NCI-H1436 treated with DMSO at 0.1 percent for 48 hours (cell line): ENCODE data around the gene RNASE4.
"Not testable (repeated sequence)": the region's sequence is repeated elsewhere in the genome, so short reads cannot be mapped to it uniquely, and the experiment has no call there.

ENCODE experiments used
- DNase-seq: peaks from one replicate; lab custom pipeline; 2025; lab: John Stamatoyannopoulos, UW

The RNASE4 gene

GRCh38 chr14:20698934-20699333 lies 14.6 kb downstream of the RNASE4 start:
- DNase-seq: no peak

- DNase-seq: no peak
These were observed 15.6 kb downstream of the RNASE4 start for GRCh38 chr14:20699931-20700330.

- DNase-seq: not testable (repeated sequence)
These were observed 16.6 kb downstream of the RNASE4 start for GRCh38 chr14:20700965-20701364.

- DNase-seq: no peak
These were observed 22.4 kb downstream of the RNASE4 start for GRCh38 chr14:20706657-20707355.

GRCh38 chr14:20707622-20708021 lies 23.3 kb downstream of the RNASE4 start:
- no peak for DNase-seq

- DNase-seq: no peak
These were observed 26.9 kb downstream of the RNASE4 start for GRCh38 chr14:20711261-20711660.

GRCh38 chr14:20711685-20712084 lies 27.3 kb downstream of the RNASE4 start:
- DNase-seq: no peak

- DNase-seq: no peak
These were observed 28.5 kb downstream of the RNASE4 start for GRCh38 chr14:20712904-20713303.

GRCh38 chr14:20714593-20715250 lies 30.4 kb downstream of the RNASE4 start:
- DNase-seq: no peak

- no peak for DNase-seq
These were observed 35.4 kb downstream of the RNASE4 start for GRCh38 chr14:20719777-20720176.

- DNase-seq: no peak
These were observed 36.4 kb downstream of the RNASE4 start for GRCh38 chr14:20720741-20721140.

GRCh38 chr14:20722016-20722415 lies 37.7 kb downstream of the RNASE4 start:
- no peak for DNase-seq

GRCh38 chr14:20723488-20723887 lies 39.1 kb downstream of the RNASE4 start:
- DNase-seq: no peak

GRCh38 chr14:20726121-20726520 lies 41.8 kb downstream of the RNASE4 start:
- DNase-seq: not testable (repeated sequence)

GRCh38 chr14:20726531-20726930 lies 42.2 kb downstream of the RNASE4 start:
- DNase-seq: no peak

- no peak for DNase-seq
These were observed 46.5 kb downstream of the RNASE4 start for GRCh38 chr14:20730891-20731290.

GRCh38 chr14:20732477-20732876 lies 48.1 kb downstream of the RNASE4 start:
- no peak for DNase-seq

- DNase-seq: no peak
These were observed 48.7 kb downstream of the RNASE4 start for GRCh38 chr14:20732979-20733635.

GRCh38 chr14:20733684-20734429 lies 49.5 kb downstream of the RNASE4 start:
- DNase-seq: no peak

- no peak for DNase-seq
These were observed 50.1 kb downstream of the RNASE4 start for GRCh38 chr14:20734430-20734806.

GRCh38 chr14:20738292-20738691 lies 53.9 kb downstream of the RNASE4 start:
- not testable (repeated sequence) for DNase-seq

- DNase-seq: no peak
These were observed 57.8 kb downstream of the RNASE4 start for GRCh38 chr14:20742132-20742531.

GRCh38 chr14:20743556-20743955 lies 59.2 kb downstream of the RNASE4 start:
- no peak for DNase-seq
